ENCODE measurements around the gene NAA80. TPM values are rescaled to one million over a fixed set of nuclear protein-coding genes. Genes with fewer than 3 reads are reported as not detected.

Gene NAA80
- total RNA-seq, 1 experiment from 2014 or later: 8.7 TPM

- Histone ChIP-seq H3K36me3 (ENCODE audit: low read depth, low read length) (no peaks in the 10 kb centered on the region; the same call in 1 of the 2 replicates), H3K9me2 (replicated peaks; ENCODE audit: low read length) (no peaks in the 10 kb centered on the region), H4K20me1 (ENCODE audit: low read length) (peaks cover 5% of the 10 kb centered on the region; the same call in 1 of the 2 replicates), H3K9ac (ENCODE audit: low read length) (no peak overlapping the region), H3K27me3 (ENCODE audit: low read length) (no peaks in the 10 kb centered on the region), H3K27ac (ENCODE audit: low read length) (no peak overlapping the region), H3F3A (ENCODE audit: low read length, unreplicated experiment) (no peaks in the 10 kb centered on the region), H3K4me3 (ENCODE audit: low read length) (no peak overlapping the region), H3K9me3 (ENCODE audit: low read length) (no peaks in the 10 kb centered on the region), H3K4me2 (ENCODE audit: low read length) (no peak overlapping the region), H3K4me1 (ENCODE audit: insufficient read depth, low read length) (peaks cover 23% of the 10 kb centered on the region), H2AFZ (ENCODE audit: low read length) (no peak overlapping the region), H3K79me2 (ENCODE audit: low read length) (peaks cover 25% of the 10 kb centered on the region)
- intact Hi-C loops (cut with micrococcal nuclease): no loop called here
- ATAC-seq (no peak), DNase-seq (no peak)
- POLR2A ChIA-PET (ENCODE audit: unreplicated experiment): interaction anchor here (0.7 kb wide), 1 partner anchor 158 kb away, joined by 28 read pairs; no protein-coding TSS in a partner anchor
- CTCF ChIA-PET: no interaction called here
- BruUV-seq (replicated peaks): no TSS peak
- TF ChIP-seq EZH2 (IDR thresholded peaks at IDR 0.05; ENCODE audit: low read length, unreplicated experiment) (no peak), CTCF (conservative IDR thresholded peaks at IDR 0.05; ENCODE audit: low read depth, low read length) (no peak), EZH2phosphoT487 (IDR thresholded peaks at IDR 0.05; ENCODE audit: borderline replicate concordance, low read length) (no peak)
Measured at GRCh38 chr3:50339485-50340146, 40.4 kb upstream of the NAA80 start.

GRCh38 chr3:50338965-50339364 is 39.8 kb upstream of the NAA80 start:
- Histone ChIP-seq H3F3A (ENCODE audit: low read length, unreplicated experiment) (no peaks in the 10 kb centered on the region), H3K27ac (ENCODE audit: low read length) (no peak overlapping the region), H3K4me3 (ENCODE audit: low read length) (no peak overlapping the region), H3K9ac (ENCODE audit: low read length) (no peak overlapping the region), H3K27me3 (ENCODE audit: low read length) (no peaks in the 10 kb centered on the region), H3K4me2 (ENCODE audit: low read length) (no peak overlapping the region), H3K4me1 (ENCODE audit: insufficient read depth, low read length) (peaks cover 29% of the 10 kb centered on the region), H3K9me3 (ENCODE audit: low read length) (no peaks in the 10 kb centered on the region), H3K36me3 (ENCODE audit: low read depth, low read length) (no peaks in the 10 kb centered on the region; the same call in 1 of the 2 replicates), H3K79me2 (ENCODE audit: low read length) (peaks cover 32% of the 10 kb centered on the region), H4K20me1 (ENCODE audit: low read length) (peaks cover 11% of the 10 kb centered on the region; the same call in 1 of the 2 replicates), H2AFZ (ENCODE audit: low read length) (no peak overlapping the region), H3K9me2 (replicated peaks; ENCODE audit: low read length) (no peaks in the 10 kb centered on the region)
- DNase-seq: no peak
- CTCF ChIA-PET: interaction anchor here (0.7 kb wide), 1 partner anchor 11 kb away, joined by 5 read pairs; the partner anchor contains the start of gene NPRL2
- POLR2A ChIA-PET (ENCODE audit: unreplicated experiment): interaction anchor here (0.7 kb wide), 1 partner anchor 157 kb away, joined by 28 read pairs; no protein-coding TSS in a partner anchor
- no TSS peak for BruUV-seq (replicated peaks)
- intact Hi-C loops (cut with micrococcal nuclease): no loop called here
- ATAC-seq: no peak
- TF ChIP-seq EZH2 (IDR thresholded peaks at IDR 0.05; ENCODE audit: low read length, unreplicated experiment) (no peak), EZH2phosphoT487 (IDR thresholded peaks at IDR 0.05; ENCODE audit: borderline replicate concordance, low read length) (no peak), CTCF (conservative IDR thresholded peaks at IDR 0.05; ENCODE audit: low read depth, low read length) (no peak)

Measured in PC-3 (cell line).